ENCODE data around the gene SLC6A9. TPM values are rescaled to one million over a fixed set of nuclear protein-coding genes. Genes with fewer than 3 reads are reported as not detected.
A peak's percentile ranks its signal among the peaks of the same experiment; 100 is the strongest.

SLC6A9 gene
- total RNA-seq, 2 donors from 2014 or later: 4.6 to 5.6 TPM

GRCh38 chr1:43973981-43974442 lies 57.2 kb downstream of the SLC6A9 start:
- H3K4me1 ChIP-seq (replicated peaks): peaks cover 30% of the 10 kb centered on the region
- H3K4me3 ChIP-seq: peak overlapping the region; percentile 89 to 100
- H3K9me3 ChIP-seq: no peaks in the 10 kb centered on the region
- H3K36me3 ChIP-seq: peaks cover 0 to 9% of the 10 kb centered on the region in 2 donors
- no peak for DNase-seq (ENCODE audit: low spot score)
- peak overlapping the region; percentile 91 to 97 for H3K27ac ChIP-seq
- no peaks in the 10 kb centered on the region for H3K27me3 ChIP-seq (replicated peaks; ENCODE audit: insufficient read depth)
- 40% methylated on average over 9 of the region's 9 CpGs for WGBS
- intact Hi-C loops (cut with DNase I): no loop called here
- TF ChIP-seq, protein P1, sequence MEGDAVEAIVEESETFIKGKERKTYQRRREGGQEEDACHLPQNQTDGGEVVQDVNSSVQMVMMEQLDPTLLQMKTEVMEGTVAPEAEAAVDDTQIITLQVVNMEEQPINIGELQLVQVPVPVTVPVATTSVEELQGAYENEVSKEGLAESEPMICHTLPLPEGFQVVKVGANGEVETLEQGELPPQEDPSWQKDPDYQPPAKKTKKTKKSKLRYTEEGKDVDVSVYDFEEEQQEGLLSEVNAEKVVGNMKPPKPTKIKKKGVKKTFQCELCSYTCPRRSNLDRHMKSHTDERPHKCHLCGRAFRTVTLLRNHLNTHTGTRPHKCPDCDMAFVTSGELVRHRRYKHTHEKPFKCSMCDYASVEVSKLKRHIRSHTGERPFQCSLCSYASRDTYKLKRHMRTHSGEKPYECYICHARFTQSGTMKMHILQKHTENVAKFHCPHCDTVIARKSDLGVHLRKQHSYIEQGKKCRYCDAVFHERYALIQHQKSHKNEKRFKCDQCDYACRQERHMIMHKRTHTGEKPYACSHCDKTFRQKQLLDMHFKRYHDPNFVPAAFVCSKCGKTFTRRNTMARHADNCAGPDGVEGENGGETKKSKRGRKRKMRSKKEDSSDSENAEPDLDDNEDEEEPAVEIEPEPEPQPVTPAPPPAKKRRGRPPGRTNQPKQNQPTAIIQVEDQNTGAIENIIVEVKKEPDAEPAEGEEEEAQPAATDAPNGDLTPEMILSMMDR (IDR thresholded peaks at IDR 0.05): no peak
- TF ChIP-seq POLR2AphosphoS5 (IDR thresholded peaks at IDR 0.05): no peak
- TF ChIP-seq POLR2A (IDR thresholded peaks at IDR 0.05): no peak

DNA sequence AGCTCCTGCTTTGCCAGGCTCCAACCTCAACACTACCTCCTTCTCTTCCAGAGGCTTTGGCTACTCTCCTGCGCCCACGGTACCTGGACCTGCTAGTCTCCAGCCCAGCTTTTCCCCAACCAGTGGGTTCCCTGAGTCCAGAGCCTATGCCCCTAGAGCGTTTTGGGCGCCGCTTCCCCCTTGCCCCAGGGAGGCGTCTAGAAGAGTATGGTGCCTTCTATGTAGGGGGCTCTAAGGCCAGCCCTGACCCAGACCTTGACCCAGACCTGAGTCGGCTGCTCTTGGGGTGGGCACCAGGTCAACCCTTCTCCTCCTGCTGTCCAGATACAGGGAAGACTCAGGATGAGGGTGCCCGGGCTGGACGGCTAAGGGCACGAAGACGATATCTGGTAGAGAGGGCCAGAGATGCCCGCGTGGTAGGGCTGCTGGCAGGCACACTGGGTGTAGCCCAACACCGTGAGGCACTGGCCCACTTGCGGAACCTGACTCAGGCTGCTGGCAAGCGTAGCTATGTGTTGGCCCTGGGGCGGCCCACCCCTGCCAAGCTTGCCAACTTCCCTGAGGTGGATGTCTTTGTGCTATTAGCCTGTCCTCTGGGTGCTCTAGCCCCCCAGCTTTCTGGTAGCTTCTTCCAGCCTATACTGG lies 59.8 kb downstream of the SLC6A9 start:
- H3K27me3 ChIP-seq (replicated peaks; ENCODE audit: insufficient read depth): no peaks in the 10 kb centered on the region
- no peak for TF ChIP-seq POLR2A (IDR thresholded peaks at IDR 0.05)
- TF ChIP-seq POLR2AphosphoS5 (IDR thresholded peaks at IDR 0.05): no peak
- TF ChIP-seq, protein P1 (IDR thresholded peaks at IDR 0.05): no peak
- intact Hi-C loops (cut with DNase I): no loop called here
- no peaks in the 10 kb centered on the region for H3K36me3 ChIP-seq
- H3K9me3 ChIP-seq: no peaks in the 10 kb centered on the region
- WGBS: 99% methylated on average over 17 of the region's 17 CpGs
- peaks cover 15% of the 10 kb centered on the region for H3K4me1 ChIP-seq (replicated peaks)
- H3K27ac ChIP-seq: no peak overlapping the region
- H3K4me3 ChIP-seq: no peak overlapping the region
- no peak for DNase-seq (ENCODE audit: low spot score)

- whole genome bisulfite sequencing: 86% methylated on average over 9 of the region's 9 CpGs
- Histone ChIP-seq H3K4me1 (replicated peaks) (peaks cover 9% of the 10 kb centered on the region), H3K36me3 (no peaks in the 10 kb centered on the region), H3K27ac (no peak overlapping the region), H3K4me3 (peak overlapping the region in 1 of 2 donors; percentile 66), H3K27me3 (replicated peaks; ENCODE audit: insufficient read depth) (no peaks in the 10 kb centered on the region), H3K9me3 (no peaks in the 10 kb centered on the region)
- TF ChIP-seq, protein P1 (IDR thresholded peaks at IDR 0.05): no peak
- TF ChIP-seq POLR2AphosphoS5 (IDR thresholded peaks at IDR 0.05): no peak
- intact Hi-C loops (cut with DNase I): no loop called here
- no peak for DNase-seq (ENCODE audit: low spot score)
Measured at GRCh38 chr1:43970911-43971310, 60.4 kb downstream of the SLC6A9 start.

DNA sequence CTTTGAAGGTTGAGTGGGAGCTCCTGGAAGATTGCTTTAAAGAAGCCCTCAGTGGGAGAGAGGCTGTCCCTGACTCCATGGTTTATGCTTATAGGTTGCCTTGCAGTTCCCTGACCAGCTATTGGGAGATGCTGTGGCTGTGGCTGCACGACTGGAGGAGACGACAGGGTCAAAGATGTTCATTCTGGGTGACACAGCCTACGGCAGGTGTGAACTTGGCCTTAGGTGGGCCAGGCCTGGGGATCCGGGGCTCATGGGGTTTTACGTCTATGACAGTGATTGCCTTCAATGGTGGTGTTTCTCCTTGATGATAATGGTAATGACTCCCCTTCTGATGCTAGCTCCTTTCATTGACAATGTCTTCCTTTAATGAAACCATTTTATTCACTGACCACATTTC lies 60.8 kb downstream of the SLC6A9 start:
- intact Hi-C loops (cut with DNase I): no loop called here
- TF ChIP-seq POLR2A (IDR thresholded peaks at IDR 0.05) (no peak), POLR2AphosphoS5 (IDR thresholded peaks at IDR 0.05) (no peak)
- TF ChIP-seq, protein P1 (IDR thresholded peaks at IDR 0.05): no peak
- H3K9me3 ChIP-seq: no peaks in the 10 kb centered on the region
- no peak for DNase-seq (ENCODE audit: low spot score)
- 51% methylated on average over 5 of the region's 5 CpGs for WGBS
- peak overlapping the region; percentile 63 to 66 for H3K4me3 ChIP-seq
- no peaks in the 10 kb centered on the region for H3K36me3 ChIP-seq
- H3K27ac ChIP-seq: no peak overlapping the region
- H3K4me1 ChIP-seq (replicated peaks): peaks cover 6% of the 10 kb centered on the region
- H3K27me3 ChIP-seq (replicated peaks; ENCODE audit: insufficient read depth): no peaks in the 10 kb centered on the region

Measured in prostate gland (tissue), 2 donors.